GM12872 (cell line): Measurements from ENCODE around the gene SPIRE1.

Experiments
- TF ChIP-seq, protein P1 (sequence below): IDR thresholded peaks from 3 replicates; pipeline ENCODE4 v1.5.1; 2011; ENCODE audit warnings: low read depth, mild to moderate bottlenecking, low read length, moderate library complexity; ENCODE audit not compliant: insufficient read depth

SPIRE1 gene

GRCh38 chr18:12458771-12459170 is 199.1 kb downstream of the SPIRE1 start:
- TF ChIP-seq, protein P1, sequence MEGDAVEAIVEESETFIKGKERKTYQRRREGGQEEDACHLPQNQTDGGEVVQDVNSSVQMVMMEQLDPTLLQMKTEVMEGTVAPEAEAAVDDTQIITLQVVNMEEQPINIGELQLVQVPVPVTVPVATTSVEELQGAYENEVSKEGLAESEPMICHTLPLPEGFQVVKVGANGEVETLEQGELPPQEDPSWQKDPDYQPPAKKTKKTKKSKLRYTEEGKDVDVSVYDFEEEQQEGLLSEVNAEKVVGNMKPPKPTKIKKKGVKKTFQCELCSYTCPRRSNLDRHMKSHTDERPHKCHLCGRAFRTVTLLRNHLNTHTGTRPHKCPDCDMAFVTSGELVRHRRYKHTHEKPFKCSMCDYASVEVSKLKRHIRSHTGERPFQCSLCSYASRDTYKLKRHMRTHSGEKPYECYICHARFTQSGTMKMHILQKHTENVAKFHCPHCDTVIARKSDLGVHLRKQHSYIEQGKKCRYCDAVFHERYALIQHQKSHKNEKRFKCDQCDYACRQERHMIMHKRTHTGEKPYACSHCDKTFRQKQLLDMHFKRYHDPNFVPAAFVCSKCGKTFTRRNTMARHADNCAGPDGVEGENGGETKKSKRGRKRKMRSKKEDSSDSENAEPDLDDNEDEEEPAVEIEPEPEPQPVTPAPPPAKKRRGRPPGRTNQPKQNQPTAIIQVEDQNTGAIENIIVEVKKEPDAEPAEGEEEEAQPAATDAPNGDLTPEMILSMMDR = no peak

- TF ChIP-seq, protein P1 = no peak
Measured at GRCh38 chr18:12456441-12456840, 201.5 kb downstream of the SPIRE1 start.

- TF ChIP-seq, protein P1 = no peak
Measured at GRCh38 chr18:12455496-12455895, 202.4 kb downstream of the SPIRE1 start.

- TF ChIP-seq, protein P1 = no peak
Measured at GRCh38 chr18:12452784-12453183, 205.1 kb downstream of the SPIRE1 start.

DNA sequence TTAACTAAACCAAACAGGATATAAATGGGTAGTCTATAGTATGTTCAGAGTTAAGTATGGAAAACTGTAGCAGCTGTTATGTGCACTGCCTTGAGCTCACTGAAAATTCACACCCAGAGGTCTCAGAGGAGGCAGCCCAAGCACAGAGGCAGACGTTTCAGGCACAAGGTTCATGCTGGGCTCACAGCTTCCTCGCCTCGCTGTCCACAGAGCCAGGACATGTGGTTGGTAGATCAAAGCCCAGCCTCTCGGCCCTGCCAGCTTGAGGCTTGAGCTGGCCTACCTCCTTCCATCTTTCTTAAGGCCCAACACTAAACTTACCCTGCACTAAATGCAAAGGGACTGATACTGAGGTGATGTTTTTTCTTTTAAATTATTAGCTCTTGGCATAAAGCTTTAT is 206.5 kb downstream of the SPIRE1 start:
- TF ChIP-seq, protein P1 = no peak

GRCh38 chr18:12449051-12449785 is 208.7 kb downstream of the SPIRE1 start:
- TF ChIP-seq, protein P1 = no peak

DNA sequence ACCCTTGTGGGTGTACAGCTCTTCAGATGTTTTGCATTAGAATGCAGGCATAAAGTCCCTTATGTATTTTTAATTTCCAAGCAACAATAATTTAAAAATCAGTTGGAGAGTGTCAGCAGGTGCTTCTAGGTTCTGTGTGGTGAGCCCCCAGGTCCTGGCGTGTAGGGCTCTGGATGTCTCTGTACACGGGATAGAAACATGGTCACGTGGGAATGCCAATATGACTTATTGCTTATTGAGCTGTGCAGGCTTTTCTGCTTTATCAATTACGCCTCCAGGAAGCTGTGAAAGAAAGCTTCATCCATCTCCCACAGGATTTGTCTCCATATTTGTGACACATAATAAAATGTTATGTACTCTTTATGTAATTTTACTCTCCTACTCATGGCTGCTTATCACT is 212.4 kb downstream of the SPIRE1 start:
- TF ChIP-seq, protein P1 = no peak
